Activated CD4-positive, alpha-beta T cell treated with anti-CD3 and anti-CD28 coated beads for 36 hours (primary cell): ENCODE measurements around the gene ULK2. TPM values are rescaled to one million over a fixed set of nuclear protein-coding genes. Genes with fewer than 3 reads are reported as not detected.

Experiments used
- ATAC-seq: fragments of 200-7000 bp; cut with Tn5 transposase; one replicate; pipeline ENCODE4 v1.10.0; 2021; ENCODE audit warnings: mild to moderate bottlenecking, moderate library complexity
- CTCF ChIA-PET: fragments of 350-600 bp; sonication (Branson Sonifier 250); formaldehyde crosslinking; loops from one replicate; lab custom pipeline; 2021; ENCODE audit warnings: antibody characterized with exemption; lab: Charles Lee
- POLR2A ChIA-PET: fragments of 350-600 bp; sonication (Branson Sonifier 250); formaldehyde crosslinking; loops from one replicate; lab custom pipeline; 2021; ENCODE audit warnings: antibody characterized with exemption, inconsistent platforms; lab: Charles Lee
- DNase-seq: peaks from one replicate; pipeline ENCODE4 v3.0.0-alpha.2; 2020
- H3K27ac Mint-ChIP-seq: one replicate; pipeline ENCODE4 v1.8.0; 2021; ENCODE audit warnings: mixed read lengths
- H3K27me3 Mint-ChIP-seq: one replicate; pipeline ENCODE4 v1.8.0; 2021; ENCODE audit warnings: mixed read lengths
- H3K36me3 Mint-ChIP-seq: one replicate; pipeline ENCODE4 v1.8.0; 2021; ENCODE audit warnings: low read depth, mixed read lengths
- H3K4me1 Mint-ChIP-seq: one replicate; pipeline ENCODE4 v1.8.0; 2021; ENCODE audit warnings: mixed read lengths
- H3K4me3 Mint-ChIP-seq: one replicate; pipeline ENCODE4 v1.8.0; 2021; ENCODE audit warnings: mild to moderate bottlenecking, moderate library complexity, mixed read lengths
- H3K9me3 Mint-ChIP-seq: one replicate; pipeline ENCODE4 v1.8.0; 2021; ENCODE audit warnings: low read depth, mixed read lengths
- intact Hi-C, 2 experiments: fragments of 100-400 bp; cut with DNase I in 1 of 2; cut with micrococcal nuclease in 1 of 2; formaldehyde crosslinking; loops; one replicate each; pipeline versions ENCODE4 v1.14.2 to v1.15.1; 2022 to 2024; cut with DNase I, micrococcal nuclease
- total RNA-seq, 2 experiments: library from RNA; stranded (reverse); gene quantifications; one replicate each; pipeline ENCODE4 v1.2.3, GENCODE V29; 2021

Gene ULK2
- total RNA-seq, 2 experiments from 2014 or later = 12.9 to 13.1 TPM

DNA sequence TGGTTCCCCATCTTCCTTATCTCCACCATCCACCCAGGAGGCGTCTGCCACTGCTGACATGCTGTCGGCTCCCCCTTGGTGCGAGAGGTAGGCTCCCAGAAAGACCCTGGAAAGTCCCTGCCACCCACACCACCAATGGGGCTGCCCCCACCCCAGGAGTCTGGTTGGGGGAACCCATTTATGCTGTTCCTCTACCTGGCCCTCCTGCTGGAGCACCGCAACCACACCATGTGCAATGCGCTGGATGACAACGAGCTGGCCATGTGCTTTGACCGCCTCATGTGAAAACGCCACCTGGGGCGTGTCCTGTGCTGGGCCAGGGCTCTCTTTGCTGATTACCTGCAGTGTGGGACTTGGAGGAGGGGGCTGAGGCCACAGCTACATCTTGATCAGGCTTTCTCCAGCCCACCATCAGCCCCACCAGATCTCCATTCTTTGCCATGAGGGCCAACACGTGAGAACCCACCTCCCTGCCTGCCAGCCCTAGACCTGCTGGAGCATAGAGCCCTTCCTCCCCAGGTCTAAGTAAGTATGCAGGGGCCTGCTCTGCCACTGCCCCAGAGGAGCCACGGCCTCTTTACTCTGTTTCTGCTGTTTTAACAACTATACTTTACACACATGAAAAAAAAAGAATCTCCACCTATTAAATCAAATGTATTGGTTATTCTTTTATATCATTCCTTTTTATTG, 111.8 kb downstream of the ULK2 start:
- Mint-ChIP-seq H3K4me1 (peaks cover 4% of the 10 kb centered on the region), H3K27ac (no peak overlapping the region), H3K4me3 (no peak overlapping the region), H3K27me3 (no peaks in the 10 kb centered on the region), H3K36me3 (no peaks in the 10 kb centered on the region), H3K9me3 (no peaks in the 10 kb centered on the region)
- POLR2A ChIA-PET = interaction anchor here (0.7 kb wide), 1 partner anchor 37 kb away, joined by 3 read pairs; no protein-coding TSS in a partner anchor
- intact Hi-C loops = no loop called here
- ATAC-seq = no peak
- CTCF ChIA-PET = interaction anchor here (1.2 to 3.1 kb wide), 2 partner anchors 9 to 10 kb away, joined by 3 to 12 read pairs; no protein-coding TSS in a partner anchor
- no peak for DNase-seq

DNA sequence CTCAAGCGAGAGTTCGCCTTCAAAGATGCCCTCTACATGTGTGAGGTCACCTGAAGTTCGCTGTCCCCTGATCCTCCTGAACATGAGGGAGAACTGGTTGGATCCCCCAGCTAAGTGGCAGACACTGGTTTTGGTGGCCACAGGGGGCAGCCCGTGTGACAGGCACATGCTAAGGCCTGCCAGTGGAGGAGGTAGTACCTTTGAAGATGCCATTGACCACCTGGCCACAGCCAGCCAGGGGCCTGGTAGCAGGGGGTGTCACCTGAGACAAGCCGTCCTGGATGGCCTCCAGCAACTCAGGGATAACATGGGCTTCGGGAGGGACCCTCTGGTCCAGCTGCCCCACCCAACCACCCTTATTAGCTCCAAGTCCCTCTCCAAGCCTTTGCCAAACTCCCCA, 112.3 kb downstream of the ULK2 start:
- Mint-ChIP-seq H3K4me3 (no peak overlapping the region), H3K27ac (no peak overlapping the region), H3K27me3 (no peaks in the 10 kb centered on the region), H3K9me3 (no peaks in the 10 kb centered on the region), H3K36me3 (no peaks in the 10 kb centered on the region), H3K4me1 (peaks cover 4% of the 10 kb centered on the region)
- intact Hi-C loops = no loop called here
- DNase-seq (no peak), ATAC-seq (no peak)
- POLR2A ChIA-PET = no interaction called here
- CTCF ChIA-PET = interaction anchor here (0.5 to 3.1 kb wide), 4 partner anchors 9 to 240 kb away, joined by 3 to 12 read pairs (median 3); no protein-coding TSS in a partner anchor

DNA sequence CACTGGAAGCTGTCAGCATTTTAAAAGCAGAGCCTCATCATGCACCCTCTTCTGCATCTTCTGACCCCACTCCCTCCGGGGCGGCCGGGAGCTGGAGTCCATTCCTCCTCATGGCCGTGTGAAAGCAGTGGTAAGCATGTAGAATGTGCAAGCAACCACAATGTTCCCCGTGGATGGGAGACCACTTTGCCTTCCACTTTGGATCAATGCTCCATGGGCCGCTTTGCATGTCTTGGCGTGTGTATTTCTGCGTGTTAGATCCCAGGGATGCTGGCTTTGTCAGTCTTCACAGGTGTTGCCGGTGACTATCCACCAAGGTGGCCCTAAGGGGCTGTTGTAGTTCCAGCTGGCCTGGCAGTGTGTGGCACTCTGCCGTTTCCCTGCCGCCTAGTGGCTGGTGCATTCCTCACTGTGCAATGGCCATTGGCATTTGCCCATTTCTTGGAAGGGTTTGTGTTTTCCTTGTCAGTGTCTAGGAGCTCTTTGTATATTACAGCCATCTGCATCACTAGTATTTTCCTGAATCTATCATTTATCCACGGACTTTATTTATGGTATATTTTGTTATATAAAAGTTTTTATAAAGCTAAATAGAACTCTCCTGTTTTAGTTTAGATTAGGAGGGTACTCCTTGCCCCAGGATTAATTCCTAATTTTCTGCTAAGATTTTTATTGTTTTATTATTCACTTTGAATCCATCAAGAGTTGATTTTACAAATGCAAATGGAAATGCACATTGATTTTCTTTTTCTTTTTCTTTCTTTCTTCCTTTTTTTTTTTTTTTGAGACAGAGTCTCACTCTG, 113.9 kb downstream of the ULK2 start:
- Mint-ChIP-seq H3K27me3 (no peaks in the 10 kb centered on the region), H3K9me3 (no peaks in the 10 kb centered on the region), H3K4me1 (peaks cover 7% of the 10 kb centered on the region), H3K27ac (no peak overlapping the region), H3K36me3 (no peaks in the 10 kb centered on the region), H3K4me3 (no peak overlapping the region)
- intact Hi-C loops = no loop called here
- ChIA-PET CTCF (interaction anchor here (0.8 to 3.1 kb wide), 4 partner anchors 9 to 15 kb away, joined by 3 to 12 read pairs (median 4); no protein-coding TSS in a partner anchor), POLR2A (no interaction called here)
- ATAC-seq (no peak), DNase-seq (no peak)

DNA sequence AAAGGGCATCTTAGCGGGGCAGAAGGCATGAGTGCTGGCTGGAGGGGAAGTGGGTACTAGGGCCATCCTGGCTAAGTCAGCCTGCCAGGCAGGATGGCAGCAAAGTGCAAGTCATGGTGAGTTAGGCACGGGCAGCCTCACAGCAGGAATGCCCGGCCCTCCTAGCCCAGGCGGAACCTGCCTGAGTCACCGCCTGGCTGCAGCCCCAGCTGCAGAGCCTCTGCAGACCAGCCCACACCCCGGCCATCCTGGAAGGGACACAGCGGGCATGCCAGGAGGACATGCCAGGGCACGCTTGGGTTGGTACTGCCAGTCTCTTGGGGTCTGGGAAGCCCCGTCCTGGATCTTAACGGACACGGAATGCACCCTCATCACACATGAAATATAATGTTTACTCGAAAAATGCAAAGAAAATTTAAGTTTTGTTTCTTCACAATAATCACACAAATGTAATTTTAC, 114.7 kb downstream of the ULK2 start:
- POLR2A ChIA-PET = no interaction called here
- no peaks in the 10 kb centered on the region for H3K27me3 Mint-ChIP-seq

DNA sequence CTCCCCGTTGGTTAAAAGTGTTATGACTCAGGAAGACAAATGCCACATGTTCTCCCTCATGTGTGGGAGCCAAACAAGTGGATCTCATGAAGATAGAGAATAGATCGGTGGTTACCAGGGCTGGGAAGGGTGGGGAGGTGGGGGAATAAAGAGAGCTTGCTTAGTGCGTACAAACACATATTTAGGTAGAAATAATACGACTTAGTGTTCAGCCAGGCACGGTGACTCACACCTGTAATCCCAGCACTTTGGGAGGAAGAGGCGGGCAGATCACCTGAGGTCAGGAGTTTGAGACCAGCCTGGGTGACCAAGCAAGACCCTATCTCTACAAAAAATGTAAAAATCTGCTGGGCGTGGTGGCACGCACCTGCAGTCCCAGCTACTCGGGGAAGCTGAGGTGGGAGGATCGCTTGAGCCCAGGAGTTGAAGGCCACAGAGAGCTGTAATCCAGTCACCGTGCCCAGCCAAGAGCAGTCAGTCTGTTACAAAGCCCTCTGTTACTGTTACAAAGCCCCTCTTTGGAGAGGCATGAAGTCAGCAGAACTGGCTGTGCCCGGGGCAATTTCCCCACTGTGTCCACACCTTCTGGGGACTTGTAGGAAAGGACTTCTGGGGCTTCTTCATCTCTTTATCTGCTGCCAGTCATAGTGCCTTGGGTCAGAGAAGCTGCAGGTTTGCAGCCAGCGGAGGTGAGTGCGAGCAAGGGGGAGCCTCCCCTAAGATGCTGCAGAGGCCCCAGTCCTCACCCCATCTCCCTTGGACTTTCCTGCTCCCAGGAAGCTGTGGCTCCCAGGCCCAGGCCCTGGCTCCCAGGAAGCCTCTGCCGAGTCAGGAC, 115.3 kb downstream of the ULK2 start:
- ATAC-seq = no peak
- intact Hi-C loops = no loop called here
- H3K27me3 Mint-ChIP-seq = no peaks in the 10 kb centered on the region
- ChIA-PET POLR2A (no interaction called here), CTCF (interaction anchor here (0.6 to 1.4 kb wide), 3 partner anchors 10 to 986 kb away, joined by 3 to 12 read pairs (median 3); no protein-coding TSS in a partner anchor)
- no peak for DNase-seq
- H3K4me3 Mint-ChIP-seq = no peak overlapping the region
- no peak overlapping the region for H3K27ac Mint-ChIP-seq
- H3K36me3 Mint-ChIP-seq = no peaks in the 10 kb centered on the region
- no peaks in the 10 kb centered on the region for H3K9me3 Mint-ChIP-seq
- H3K4me1 Mint-ChIP-seq = peaks cover 7% of the 10 kb centered on the region

More for the DNA sequence above, 114.7 kb downstream of the ULK2 start:
- no peaks in the 10 kb centered on the region for H3K9me3 Mint-ChIP-seq
- intact Hi-C loops = no loop called here
- no peak overlapping the region for H3K27ac Mint-ChIP-seq
- no peaks in the 10 kb centered on the region for H3K36me3 Mint-ChIP-seq
- CTCF ChIA-PET = interaction anchor here (0.8 to 1.4 kb wide), 3 partner anchors 8 to 23 kb away, joined by 3 to 5 read pairs (median 3); no protein-coding TSS in a partner anchor
- ATAC-seq = no peak
- no peak overlapping the region for H3K4me3 Mint-ChIP-seq
- peaks cover 7% of the 10 kb centered on the region for H3K4me1 Mint-ChIP-seq
- DNase-seq = no peak

DNA sequence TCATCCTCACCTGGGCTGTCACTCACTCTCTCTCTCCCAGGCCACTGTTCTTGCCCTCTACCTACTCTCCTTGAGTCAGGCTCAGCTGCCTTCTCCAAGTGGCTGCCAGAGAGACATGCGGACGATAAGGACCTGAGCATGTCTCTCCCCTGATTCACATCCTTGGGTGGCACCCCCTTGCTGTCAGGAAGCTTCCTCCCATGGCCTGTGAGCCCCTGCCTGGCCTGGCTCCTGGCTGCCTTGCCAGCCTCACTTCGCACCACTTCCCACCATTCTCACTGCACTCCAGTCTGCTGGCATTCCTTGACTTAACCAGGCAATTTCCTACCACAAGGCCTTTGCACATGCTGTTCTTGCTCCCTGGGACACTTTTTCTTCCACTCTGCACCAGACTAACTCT, 116.9 kb downstream of the ULK2 start:
- DNase-seq (no peak), ATAC-seq (no peak)
- Mint-ChIP-seq H3K4me3 (no peak overlapping the region), H3K36me3 (no peaks in the 10 kb centered on the region), H3K27me3 (no peaks in the 10 kb centered on the region), H3K27ac (no peak overlapping the region), H3K4me1 (peaks cover 5% of the 10 kb centered on the region), H3K9me3 (no peaks in the 10 kb centered on the region)
- intact Hi-C loops = no loop called here
- ChIA-PET CTCF (interaction anchor here (1.0 to 1.4 kb wide), 2 partner anchors 11 to 35 kb away, joined by 5 to 12 read pairs; no protein-coding TSS in a partner anchor), POLR2A (no interaction called here)

DNA sequence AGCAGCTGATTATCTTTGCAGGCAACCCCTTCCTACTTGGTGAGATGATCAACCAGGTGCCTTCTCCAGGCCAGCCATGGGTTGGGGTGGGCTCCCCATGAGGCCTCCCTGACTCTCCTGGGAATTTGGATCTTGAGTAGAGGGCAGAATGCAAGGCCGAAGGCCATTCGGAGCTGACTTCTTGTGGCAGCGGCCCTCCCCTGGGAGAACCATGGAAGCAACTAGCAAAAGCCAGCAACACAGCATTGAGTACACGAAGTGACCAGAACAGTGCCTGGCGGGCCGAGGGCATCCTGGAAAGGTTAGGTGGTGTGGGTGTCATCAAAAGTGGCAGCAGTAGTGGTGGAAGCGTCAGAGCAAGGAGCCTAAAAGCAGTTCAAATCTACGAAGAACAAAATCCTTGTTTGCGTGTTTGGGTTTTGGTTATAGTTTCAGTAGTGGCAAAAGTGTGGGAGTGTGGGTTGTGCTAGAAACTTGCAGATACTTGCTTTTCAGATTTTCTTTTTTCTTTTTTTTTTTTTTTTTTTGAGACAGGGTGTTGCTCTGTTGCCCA, 117.6 kb downstream of the ULK2 start:
- ChIA-PET CTCF (interaction anchor here (0.6 kb wide), 1 partner anchor 472 kb away, joined by 4 read pairs; no protein-coding TSS in a partner anchor), POLR2A (no interaction called here)
- intact Hi-C loops = no loop called here
- Mint-ChIP-seq H3K27me3 (no peaks in the 10 kb centered on the region), H3K27ac (no peak overlapping the region), H3K4me1 (peaks cover 6% of the 10 kb centered on the region), H3K4me3 (no peak overlapping the region), H3K36me3 (no peaks in the 10 kb centered on the region), H3K9me3 (no peaks in the 10 kb centered on the region)
- no peak for ATAC-seq
- no peak for DNase-seq

DNA sequence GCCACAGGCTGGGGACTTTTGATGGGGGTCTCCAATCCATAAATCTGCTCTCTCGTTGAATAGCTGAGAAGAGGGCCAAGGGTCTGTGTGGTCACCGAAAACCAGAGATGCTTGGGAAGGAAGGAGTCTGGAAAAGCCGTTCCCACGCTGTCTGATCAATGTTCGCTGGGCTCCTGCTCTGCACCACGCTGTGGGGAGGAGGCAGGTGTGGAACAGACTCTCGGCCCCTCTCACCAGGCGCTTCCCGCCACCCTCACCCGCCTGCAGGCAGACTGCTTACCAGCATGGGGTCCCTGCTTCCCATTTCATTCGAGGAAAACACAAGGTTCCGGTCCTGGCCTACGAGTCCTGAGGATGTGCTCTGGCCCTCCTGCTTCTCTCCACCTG, 118.9 kb downstream of the ULK2 start:
- ATAC-seq (no peak), DNase-seq (no peak)
- CTCF ChIA-PET = interaction anchor here (0.5 to 2.6 kb wide), 2 partner anchors 13 to 279 kb away, joined by 4 to 9 read pairs; no protein-coding TSS in a partner anchor
- no peak overlapping the region for H3K4me3 Mint-ChIP-seq
- no peak overlapping the region for H3K27ac Mint-ChIP-seq
- H3K9me3 Mint-ChIP-seq = no peaks in the 10 kb centered on the region
- intact Hi-C loops = loop anchor here (5.0 to 10.0 kb wide), 2 partner anchors 56 to 101 kb away; partner anchors contain the start of gene ALDH3A2 (in 1 of the 2)
- H3K4me1 Mint-ChIP-seq = peaks cover 11% of the 10 kb centered on the region
- no peaks in the 10 kb centered on the region for H3K27me3 Mint-ChIP-seq
- POLR2A ChIA-PET = no interaction called here
- H3K36me3 Mint-ChIP-seq = no peaks in the 10 kb centered on the region

DNA sequence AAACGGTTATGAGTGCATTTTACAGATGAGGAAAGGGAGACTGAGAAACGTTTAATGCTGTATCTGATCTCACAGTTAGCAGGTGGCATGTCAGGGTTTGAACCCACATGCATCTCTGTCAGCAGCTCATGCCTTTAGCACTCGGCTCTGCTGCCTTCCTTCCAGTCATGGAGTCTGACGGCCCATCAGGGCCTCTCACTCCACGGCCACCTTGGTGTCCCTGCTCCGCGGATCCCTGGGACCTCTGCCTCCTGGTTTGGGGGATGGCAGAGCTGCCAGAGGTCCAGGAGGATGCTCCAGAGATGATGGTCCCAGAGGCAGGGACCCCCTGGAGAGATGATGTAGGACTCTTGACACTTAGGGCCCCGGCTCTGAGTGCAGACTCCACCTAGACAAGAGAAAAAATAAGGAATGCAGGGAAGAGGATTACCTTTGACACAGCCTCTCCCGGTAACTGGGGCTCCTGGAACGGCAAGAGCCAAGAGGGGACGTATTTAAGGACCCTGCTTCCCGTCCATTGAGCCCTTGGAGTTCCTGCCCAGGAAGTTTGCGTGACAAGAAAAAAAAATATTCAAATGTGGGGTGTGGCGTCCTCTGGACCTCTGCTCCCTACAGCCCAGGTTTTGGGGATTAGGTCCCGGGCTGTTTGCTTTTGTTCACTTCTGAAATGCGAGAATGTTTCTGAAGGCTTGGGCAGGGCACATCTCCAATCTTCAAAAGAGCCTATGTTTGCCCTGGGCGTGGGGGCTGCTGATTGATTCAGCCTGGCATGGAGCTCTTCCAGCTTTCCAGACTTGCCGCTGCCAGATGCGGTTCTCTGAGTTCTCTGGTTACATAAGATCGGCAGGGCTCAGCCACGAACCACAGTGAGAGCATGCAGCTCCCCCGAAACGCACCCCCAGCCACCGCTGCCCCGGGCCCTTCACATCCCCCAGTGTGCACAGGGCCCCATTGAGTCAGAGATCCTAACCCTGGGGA, 119.6 kb downstream of the ULK2 start, which contains the start of gene ALDH3A1:
Gene ALDH3A1, minus strand, starts transcription at position 470 of the 978 bp plus-strand sequence. CDS start 3,169 bp downstream, outside the sequence.
- Mint-ChIP-seq H3K27ac (no peak within 1 kb of the TSS), H3K4me1 (peaks cover 11% of the 10 kb centered on the region), H3K27me3 (no peaks in the 10 kb centered on the region), H3K4me3 (no peak within 1 kb of the TSS), H3K9me3 (no peaks in the 10 kb centered on the region), H3K36me3 (no peaks in the 10 kb centered on the region)
- intact Hi-C loops = loop anchor here (5.0 to 10.0 kb wide), 2 partner anchors 57 to 101 kb away; partner anchors contain the start of gene ALDH3A2 (in 1 of the 2)
- ATAC-seq = no peak
- DNase-seq = no peak
- ChIA-PET POLR2A (no interaction called here), CTCF (interaction anchor here (2.6 kb wide), 1 partner anchor 14 kb away, joined by 9 read pairs; no protein-coding TSS in a partner anchor)
